B cell (primary cell): Measurements from ENCODE around the gene SLC13A4. TPM values are rescaled to one million over a fixed set of nuclear protein-coding genes. Genes with fewer than 3 reads are reported as not detected.

Source experiments
- ATAC-seq: fragments of 200-7000 bp; cut with Tn5 transposase; one replicate; pipeline ENCODE4 v1.10.0; 2021; ENCODE audit warnings: low read depth, mild to moderate bottlenecking, moderate number of reproducible peaks, moderate library complexity
- CTCF ChIA-PET: fragments of 350-600 bp; sonication (Branson Sonifier 250); formaldehyde crosslinking; loops from one replicate; lab custom pipeline; 2021; ENCODE audit warnings: antibody characterized with exemption, inconsistent platforms; lab: Charles Lee
- POLR2A ChIA-PET: fragments of 350-600 bp; sonication (Branson Sonifier 250); formaldehyde crosslinking; loops from one replicate; lab custom pipeline; 2021; ENCODE audit warnings: antibody characterized with exemption; lab: Charles Lee
- DNase-seq: peaks from one replicate; pipeline ENCODE4 v3.0.0; 2013
- H2AFZ ChIP-seq: 2 replicates; pipeline ENCODE4 v1.6.1; 2012; ENCODE audit warnings: mild to moderate bottlenecking, low read depth, low read length; ENCODE audit not compliant: insufficient read depth, poor library complexity, severe bottlenecking
- H3K27ac ChIP-seq, 2 donors: 1 replicate in 1 of 2; 2 replicates in 1 of 2; pipeline ENCODE4 v1.5.1; 2012 to 2013; ENCODE audit warnings: low read length in 2 of 2, mild to moderate bottlenecking in 2 of 2, moderate library complexity in 1 of 2
- H3K27me3 ChIP-seq, 4 experiments: fragments of 200-600 bp in 1 of 4; sonication (generic) in 1 of 4; replicated peaks in 1 of 4; 1 replicate in 2 of 4; 2 replicates in 2 of 4; pipeline versions ENCODE4 v1.6.1 to v1.7.0; 2013 to 2016; ENCODE audit warnings: low read length in 3 of 4, mild to moderate bottlenecking in 2 of 4, mixed read lengths in 1 of 4, moderate library complexity in 1 of 4; ENCODE audit not compliant: insufficient read depth in 4 of 4, control insufficient read depth in 3 of 4; ENCODE audit errors: control extremely low read depth in 1 of 4
- H3K36me3 ChIP-seq, 2 experiments: replicated peaks in 1 of 2; 1 replicate in 1 of 2; 2 replicates in 1 of 2; pipeline versions ENCODE4 v1.6.1 to v1.7.1; 2013; ENCODE audit warnings: low read length in 1 of 2; ENCODE audit not compliant: insufficient read depth in 2 of 2, control insufficient read depth in 1 of 2; ENCODE audit errors: control extremely low read depth in 1 of 2, extremely low read depth in 1 of 2
- H3K4me1 ChIP-seq, 2 donors: fragments of 200-600 bp in 1 of 2; sonication (generic) in 1 of 2; 1 replicate in 1 of 2; 2 replicates in 1 of 2; pipeline versions ENCODE4 v1.5.1 to v1.6.1; 2013 to 2017; ENCODE audit warnings: low read length in 2 of 2; ENCODE audit not compliant: control insufficient read depth in 2 of 2, insufficient read depth in 2 of 2
- H3K4me2 ChIP-seq: replicated peaks from 2 replicates; pipeline ENCODE3; 2012; ENCODE audit warnings: mild to moderate bottlenecking, low read depth, low read length; ENCODE audit not compliant: poor library complexity, severe bottlenecking
- H3K4me3 ChIP-seq, 5 experiments: fragments of 200-600 bp in 1 of 5; sonication (generic) in 1 of 5; 1 replicate in 3 of 5; 2 replicates in 2 of 5; pipeline versions ENCODE4 v1.5.1 to v1.7.0; 2011 to 2016; ENCODE audit warnings: low read length in 4 of 5, mild to moderate bottlenecking in 4 of 5, low read depth in 2 of 5, control low read depth in 1 of 5, moderate library complexity in 1 of 5; ENCODE audit not compliant: insufficient read depth in 1 of 5; ENCODE audit errors: control extremely low read depth in 1 of 5, extremely low read depth in 1 of 5
- H3K79me2 ChIP-seq: fragments of 200-600 bp; sonication (generic); one replicate; pipeline ENCODE4 v1.6.0; 2016; ENCODE audit warnings: low read length; ENCODE audit not compliant: control insufficient read depth, insufficient read depth
- H3K9ac ChIP-seq: fragments of 200-600 bp; sonication (generic); 2 replicates; pipeline ENCODE4 v1.6.1; 2017; ENCODE audit warnings: mild to moderate bottlenecking, low read length, moderate library complexity
- H3K9me3 ChIP-seq, 3 donors: one replicate each; pipeline versions ENCODE4 v1.6.1 to v1.7.1; 2013; ENCODE audit warnings: low read length in 2 of 3; ENCODE audit not compliant: control insufficient read depth in 2 of 3, insufficient read depth in 1 of 3; ENCODE audit errors: control extremely low read depth in 1 of 3
- H4K20me1 ChIP-seq: 2 replicates; pipeline ENCODE4 v1.6.0; 2012; ENCODE audit warnings: mild to moderate bottlenecking, low read length; ENCODE audit not compliant: insufficient read depth, control insufficient read depth, poor library complexity, severe bottlenecking
- H3K27ac Mint-ChIP-seq: one replicate; pipeline ENCODE4 v1.8.0; 2021; ENCODE audit warnings: mixed read lengths
- H3K27me3 Mint-ChIP-seq: one replicate; pipeline ENCODE4 v1.8.0; 2021; ENCODE audit warnings: mixed read lengths
- H3K4me1 Mint-ChIP-seq: one replicate; pipeline ENCODE4 v1.8.0; 2021; ENCODE audit warnings: mixed read lengths
- H3K4me3 Mint-ChIP-seq: one replicate; pipeline ENCODE4 v1.8.0; 2021; ENCODE audit warnings: mixed read lengths
- H3K9me3 Mint-ChIP-seq: one replicate; pipeline ENCODE4 v1.8.0; 2022; ENCODE audit warnings: mixed read lengths; ENCODE audit not compliant: insufficient read depth
- EZH2 ChIP-seq: IDR thresholded peaks from 2 replicates; pipeline ENCODE4 v1.6.1; 2012; ENCODE audit warnings: borderline replicate concordance, low read depth, mild to moderate bottlenecking, moderate library complexity, low read length; ENCODE audit not compliant: insufficient read depth, poor library complexity, severe bottlenecking
- WGBS: methylation state at CpG from one replicate; pipeline ENCODE4 v1.1.5; 2013; ENCODE audit warnings: missing lambda C conversion rate; ENCODE audit not compliant: insufficient coverage; 5-methylcytosine and 5-hydroxymethylcytosine counted together
- intact Hi-C: fragments of 100-400 bp; cut with micrococcal nuclease; formaldehyde crosslinking; loops from one replicate; pipeline ENCODE4 v1.10.0; 2022
- polyA plus RNA-seq: library from polyadenylated mRNA; depleted of rRNA; stranded (reverse); fragments of >200 nt; gene quantifications from 2 replicates; pipeline ENCODE4 v1.2.3, GENCODE V29; 2012
- total RNA-seq, 2 donors: library from RNA; stranded (reverse); fragments of 120-200 nt in 1 of 2; gene quantifications; 1 replicate in 1 of 2; 2 replicates in 1 of 2; pipeline versions ENCODE4 v1.2.3 to v1.2.4, GENCODE V29; 2013 to 2022
- TF ChIP-seq, protein P1 (sequence below): fragments of 200-600 bp; IDR thresholded peaks from one replicate; pipeline ENCODE4 v1.8.0; 2022; ENCODE audit warnings: antibody characterized with exemption, mild to moderate bottlenecking

Gene SLC13A4
- total and polyA plus RNA-seq, 2 donors (not counting 1 experiment from before 2014, with no cell fraction given) = not detected

DNA sequence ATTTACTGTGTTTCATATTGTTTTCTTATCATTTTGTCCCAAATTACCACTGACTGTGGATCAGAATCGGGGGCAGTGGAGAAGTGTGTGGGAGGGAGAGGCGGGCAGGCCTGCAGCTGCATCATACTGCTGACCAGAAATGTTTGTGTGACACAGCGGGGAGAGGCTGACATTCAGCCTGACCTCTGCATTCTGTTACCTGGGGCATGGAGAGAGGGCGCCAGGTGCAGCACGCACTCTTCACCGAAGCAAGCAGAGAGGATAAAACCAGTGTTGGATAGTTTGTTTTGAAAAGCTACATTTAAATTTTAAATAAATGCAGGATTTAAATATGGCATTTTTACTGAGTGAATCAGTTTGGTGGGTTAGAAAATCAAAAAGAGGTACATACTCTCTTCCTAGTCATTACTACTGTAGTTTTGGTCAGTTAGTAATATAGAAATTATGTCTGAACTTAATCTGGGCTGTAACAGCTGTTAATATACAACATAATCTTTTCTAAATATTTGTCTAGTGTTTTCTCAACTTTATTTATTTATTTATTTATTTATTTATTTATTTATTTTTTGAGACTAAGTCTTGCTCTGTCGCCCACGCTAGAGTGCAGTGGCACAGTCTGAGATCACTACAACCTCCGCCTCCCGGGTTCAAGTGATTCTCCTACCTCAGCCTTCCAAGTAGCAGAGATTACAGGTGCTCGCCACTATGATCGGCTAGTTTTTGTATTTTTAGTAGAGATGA, 74.5 kb downstream of the SLC13A4 start:
- Mint-ChIP-seq H3K4me1 (no peaks in the 10 kb centered on the region), H3K27me3 (no peaks in the 10 kb centered on the region), H3K27ac (no peak overlapping the region), H3K4me3 (no peak overlapping the region), H3K9me3 (no peaks in the 10 kb centered on the region)
- no peaks in the 10 kb centered on the region for H3K4me1 ChIP-seq
- no peak overlapping the region for H3K27ac ChIP-seq
- intact Hi-C loops = no loop called here
- peaks cover 2 to 8% of the 10 kb centered on the region in 2 experiments for H3K36me3 ChIP-seq
- DNase-seq (no peak), ATAC-seq (no peak)
- H4K20me1 ChIP-seq = no peaks in the 10 kb centered on the region
- H3K79me2 ChIP-seq = no peaks in the 10 kb centered on the region
- H3K9me3 ChIP-seq = no peaks in the 10 kb centered on the region
- no peak overlapping the region for H3K4me3 ChIP-seq
- TF ChIP-seq, protein P1, sequence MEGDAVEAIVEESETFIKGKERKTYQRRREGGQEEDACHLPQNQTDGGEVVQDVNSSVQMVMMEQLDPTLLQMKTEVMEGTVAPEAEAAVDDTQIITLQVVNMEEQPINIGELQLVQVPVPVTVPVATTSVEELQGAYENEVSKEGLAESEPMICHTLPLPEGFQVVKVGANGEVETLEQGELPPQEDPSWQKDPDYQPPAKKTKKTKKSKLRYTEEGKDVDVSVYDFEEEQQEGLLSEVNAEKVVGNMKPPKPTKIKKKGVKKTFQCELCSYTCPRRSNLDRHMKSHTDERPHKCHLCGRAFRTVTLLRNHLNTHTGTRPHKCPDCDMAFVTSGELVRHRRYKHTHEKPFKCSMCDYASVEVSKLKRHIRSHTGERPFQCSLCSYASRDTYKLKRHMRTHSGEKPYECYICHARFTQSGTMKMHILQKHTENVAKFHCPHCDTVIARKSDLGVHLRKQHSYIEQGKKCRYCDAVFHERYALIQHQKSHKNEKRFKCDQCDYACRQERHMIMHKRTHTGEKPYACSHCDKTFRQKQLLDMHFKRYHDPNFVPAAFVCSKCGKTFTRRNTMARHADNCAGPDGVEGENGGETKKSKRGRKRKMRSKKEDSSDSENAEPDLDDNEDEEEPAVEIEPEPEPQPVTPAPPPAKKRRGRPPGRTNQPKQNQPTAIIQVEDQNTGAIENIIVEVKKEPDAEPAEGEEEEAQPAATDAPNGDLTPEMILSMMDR = no peak
- no peak for TF ChIP-seq EZH2
- H3K9ac ChIP-seq = no peak overlapping the region
- ChIA-PET CTCF (interaction anchor here (0.5 to 0.7 kb wide), 2 partner anchors 19 to 142 kb away, joined by 3 read pairs; no protein-coding TSS in a partner anchor), POLR2A (no interaction called here)
- no peak overlapping the region for H3K4me2 ChIP-seq
- no peaks in the 10 kb centered on the region for H3K27me3 ChIP-seq
- H2AFZ ChIP-seq = no peak overlapping the region
- WGBS = 96% methylated on average over 6 of the region's 12 CpGs

DNA sequence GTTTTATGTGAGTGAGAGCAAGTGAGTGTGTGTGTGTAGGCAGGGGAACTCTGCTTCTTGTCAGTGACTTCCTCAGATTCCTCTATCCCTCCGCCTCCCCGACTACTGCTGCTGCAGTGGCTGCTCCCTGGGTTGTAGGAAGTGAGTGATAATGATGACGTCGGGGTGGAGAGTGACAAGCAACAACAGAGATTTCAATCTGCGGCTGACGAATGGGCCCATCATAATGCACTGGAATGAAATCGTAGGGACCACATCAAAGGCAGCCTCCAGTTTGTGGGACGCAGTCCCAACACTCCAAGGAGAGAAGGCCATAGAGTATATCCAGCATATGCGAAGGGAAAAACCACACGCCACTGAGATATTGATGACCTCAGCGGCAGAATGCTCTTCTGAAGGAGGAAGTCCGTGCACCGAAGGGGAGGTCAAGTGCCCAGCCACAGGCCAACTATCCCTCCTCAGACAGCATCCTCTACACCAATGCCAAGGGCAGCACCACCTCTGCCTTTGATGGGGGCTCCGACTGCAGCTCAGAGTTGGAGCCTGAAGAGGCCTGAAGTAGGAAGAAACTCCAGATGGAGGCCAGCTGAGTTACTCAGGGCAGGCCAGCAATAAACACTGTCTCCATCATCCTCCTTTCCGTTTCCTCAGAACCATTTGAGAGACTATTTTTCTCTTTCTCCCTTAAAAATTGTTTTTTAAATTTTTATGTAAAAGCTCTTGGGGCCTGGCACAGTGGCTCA, 77.0 kb downstream of the SLC13A4 start:
- Mint-ChIP-seq H3K4me1 (no peaks in the 10 kb centered on the region), H3K27ac (no peak overlapping the region), H3K4me3 (no peak overlapping the region), H3K27me3 (no peaks in the 10 kb centered on the region), H3K9me3 (no peaks in the 10 kb centered on the region)
- ChIA-PET CTCF (no interaction called here), POLR2A (no interaction called here)
- intact Hi-C loops = no loop called here
- Histone ChIP-seq H3K27me3 (no peaks in the 10 kb centered on the region), H3K4me1 (no peaks in the 10 kb centered on the region), H3K4me3 (no peak overlapping the region), H3K27ac (no peak overlapping the region), H4K20me1 (no peaks in the 10 kb centered on the region), H2AFZ (no peak overlapping the region), H3K79me2 (no peaks in the 10 kb centered on the region), H3K36me3 (peaks cover 8 to 27% of the 10 kb centered on the region in 2 experiments), H3K9me3 (no peaks in the 10 kb centered on the region), H3K9ac (no peak overlapping the region), H3K4me2 (no peak overlapping the region)
- DNase-seq (no peak), ATAC-seq (no peak)
- no peak for TF ChIP-seq EZH2
- TF ChIP-seq, protein P1 = no peak
- 87% methylated on average over 10 of the region's 15 CpGs for WGBS
